Left cardiac atrium (tissue), 4 donors: ENCODE measurements around the gene RBM26. TPM values are rescaled to one million over a fixed set of nuclear protein-coding genes. Genes with fewer than 3 reads are reported as not detected.

ENCODE experiments used
- ATAC-seq, 2 donors: fragments of 200-7000 bp; cut with Tn5 transposase; one replicate each; pipeline ENCODE4 v1.9.1; 2020; ENCODE audit warnings: mild to moderate bottlenecking in 2 of 2, moderate library complexity in 2 of 2
- DNase-seq: peaks from one replicate; pipeline ENCODE4 v3.0.0-alpha.2; 2020
- intact Hi-C, 2 donors: fragments of 100-400 bp; cut with DNase I; formaldehyde crosslinking; loops; one replicate each; pipeline versions ENCODE4 v1.14.1 to v1.15.1; 2022 to 2023
- long read RNA-seq: library from polyadenylated mRNA; unstranded; transcript quantifications from one replicate; pipeline ENCODE4 v2.0.0, GENCODE V29; 2021
- total RNA-seq, 2 donors: library from RNA; stranded (reverse); fragmentation: NEBNext Ultra II Directional; extraction: Animal tissue kit (Norgen Biotek cat#: 25700); gene quantifications; one replicate each; pipeline ENCODE4 v1.2.1, GENCODE V29; 2021
- donor health status: DM: no; HTN: yes; CAD: no.
- donor health status: DM: no; HTN: yes; CAD: no; lungs with severe emphysema.
- donor health status: DM: yes; HTN: yes; CAD: no.
- donor health status: Dilated cardiomyopathy.

The RBM26 gene, protein sequence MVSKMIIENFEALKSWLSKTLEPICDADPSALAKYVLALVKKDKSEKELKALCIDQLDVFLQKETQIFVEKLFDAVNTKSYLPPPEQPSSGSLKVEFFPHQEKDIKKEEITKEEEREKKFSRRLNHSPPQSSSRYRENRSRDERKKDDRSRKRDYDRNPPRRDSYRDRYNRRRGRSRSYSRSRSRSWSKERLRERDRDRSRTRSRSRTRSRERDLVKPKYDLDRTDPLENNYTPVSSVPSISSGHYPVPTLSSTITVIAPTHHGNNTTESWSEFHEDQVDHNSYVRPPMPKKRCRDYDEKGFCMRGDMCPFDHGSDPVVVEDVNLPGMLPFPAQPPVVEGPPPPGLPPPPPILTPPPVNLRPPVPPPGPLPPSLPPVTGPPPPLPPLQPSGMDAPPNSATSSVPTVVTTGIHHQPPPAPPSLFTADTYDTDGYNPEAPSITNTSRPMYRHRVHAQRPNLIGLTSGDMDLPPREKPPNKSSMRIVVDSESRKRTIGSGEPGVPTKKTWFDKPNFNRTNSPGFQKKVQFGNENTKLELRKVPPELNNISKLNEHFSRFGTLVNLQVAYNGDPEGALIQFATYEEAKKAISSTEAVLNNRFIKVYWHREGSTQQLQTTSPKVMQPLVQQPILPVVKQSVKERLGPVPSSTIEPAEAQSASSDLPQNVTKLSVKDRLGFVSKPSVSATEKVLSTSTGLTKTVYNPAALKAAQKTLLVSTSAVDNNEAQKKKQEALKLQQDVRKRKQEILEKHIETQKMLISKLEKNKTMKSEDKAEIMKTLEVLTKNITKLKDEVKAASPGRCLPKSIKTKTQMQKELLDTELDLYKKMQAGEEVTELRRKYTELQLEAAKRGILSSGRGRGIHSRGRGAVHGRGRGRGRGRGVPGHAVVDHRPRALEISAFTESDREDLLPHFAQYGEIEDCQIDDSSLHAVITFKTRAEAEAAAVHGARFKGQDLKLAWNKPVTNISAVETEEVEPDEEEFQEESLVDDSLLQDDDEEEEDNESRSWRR
- total RNA-seq, result 10 to 100 TPM; 19.9 to 26.2 TPM
- long read RNA-seq, partial matches to known transcripts, result 1 of 6 reads
- long read RNA-seq, other reads (novel, unspliced or antisense), result 5 of 6 reads

- peak; percentile 94 to 96 for ATAC-seq
- intact Hi-C loops, result no loop called here
- peak; percentile 94 for DNase-seq
These were observed at the start of gene RBM26 for GRCh38 chr13:79405831-79406596. RBM26 (minus strand) TSS chr13:79406255; CDS start chr13:79405774, 481 bp downstream.

DNA sequence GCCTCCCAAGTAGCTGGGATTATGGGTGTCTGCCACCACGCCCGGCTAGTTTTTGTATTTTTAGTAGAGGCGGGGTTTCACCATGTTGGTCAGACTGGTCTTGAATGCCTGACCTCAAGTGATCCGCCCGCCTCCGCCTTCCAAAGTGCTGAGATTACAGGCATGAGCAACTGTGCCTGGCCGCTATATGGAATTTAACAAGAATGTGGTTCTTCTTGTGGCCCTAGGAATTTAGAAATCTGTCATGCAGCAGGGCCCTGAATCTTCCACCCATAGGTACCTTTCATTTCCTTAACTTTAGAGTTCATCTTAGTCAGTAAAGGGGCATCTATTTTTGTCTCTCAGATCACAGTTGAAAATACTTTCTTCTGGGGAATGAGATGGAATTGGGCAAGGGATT, 49.3 kb upstream of the RBM26 start:
- DNase-seq, result no peak
- intact Hi-C loops, result no loop called here
- no peak for ATAC-seq

GRCh38 chr13:79452239-79452913, 46.3 kb upstream of the RBM26 start:
- no peak for ATAC-seq
- intact Hi-C loops, result no loop called here
- DNase-seq, result no peak

GRCh38 chr13:79451500-79451962, 45.5 kb upstream of the RBM26 start:
- intact Hi-C loops, result no loop called here
- DNase-seq (no peak), ATAC-seq (peak in 1 of 2 donors; percentile 85)

DNA sequence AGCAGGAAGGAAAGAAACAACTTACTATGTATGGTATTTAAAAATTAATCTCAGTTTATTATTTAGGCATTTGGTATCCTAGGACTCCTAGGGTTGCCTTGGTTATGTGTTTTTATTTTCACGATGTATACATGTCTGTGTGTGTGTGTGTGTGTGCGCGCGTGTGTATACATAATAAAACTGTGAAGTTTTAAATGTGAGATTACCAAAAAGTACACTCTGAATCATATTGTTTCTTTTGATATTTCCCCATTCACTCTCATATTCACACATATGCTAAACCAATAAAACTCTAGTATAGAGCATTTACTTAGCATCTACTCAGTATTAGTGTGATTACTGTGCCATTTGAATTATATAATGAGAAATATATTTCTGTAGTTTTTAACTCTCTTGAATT, 44.1 kb upstream of the RBM26 start:
- no peak for ATAC-seq
- no peak for DNase-seq

GRCh38 chr13:79448413-79448812, 42.4 kb upstream of the RBM26 start:
- DNase-seq (no peak), ATAC-seq (no peak)
- intact Hi-C loops, result no loop called here

More for the DNA sequence above, 44.1 kb upstream of the RBM26 start:
- intact Hi-C loops, result no loop called here

- intact Hi-C loops, result no loop called here
- DNase-seq, result no peak
- no peak for ATAC-seq
These were observed 41.7 kb upstream of the RBM26 start for GRCh38 chr13:79447741-79448140.

DNA sequence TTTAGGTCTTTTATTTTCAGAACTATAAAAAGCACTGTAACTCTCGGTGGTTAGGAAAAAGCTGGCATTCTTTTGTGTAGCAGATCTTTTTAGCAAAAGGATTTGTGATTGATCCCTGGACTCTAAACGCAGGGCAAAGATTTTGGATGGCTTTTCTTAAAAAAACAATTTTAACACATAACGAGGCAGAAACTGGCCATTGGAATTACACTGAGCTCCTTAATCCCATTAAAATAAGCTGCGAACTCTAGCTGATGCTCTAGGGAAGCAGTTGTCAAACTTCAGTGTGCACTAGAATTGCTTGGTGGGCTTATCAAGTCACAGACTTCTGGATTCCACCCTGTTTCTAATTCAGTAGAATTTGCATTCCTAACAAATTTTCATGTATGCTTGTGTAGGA, 41.1 kb upstream of the RBM26 start:
- ATAC-seq (no peak), DNase-seq (no peak)
- intact Hi-C loops, result no loop called here

- DNase-seq, result no peak
- ATAC-seq, result no peak
- intact Hi-C loops, result no loop called here
These were observed 40.1 kb upstream of the RBM26 start for GRCh38 chr13:79445968-79446645.

GRCh38 chr13:79442706-79443105, 36.7 kb upstream of the RBM26 start:
- DNase-seq, result no peak
- intact Hi-C loops, result loop anchor here in 1 of 2 donors (5.0 kb wide), 1 partner anchor 35 kb away; no protein-coding TSS in a partner anchor

GRCh38 chr13:79442221-79442620, 36.2 kb upstream of the RBM26 start:
- intact Hi-C loops, result loop anchor here in 1 of 2 donors (5.0 kb wide), 1 partner anchor 35 kb away; no protein-coding TSS in a partner anchor
- DNase-seq, result no peak
- ATAC-seq, result no peak

More at GRCh38 chr13:79442706-79443105, 36.7 kb upstream of the RBM26 start:
- ATAC-seq, result no peak

DNA sequence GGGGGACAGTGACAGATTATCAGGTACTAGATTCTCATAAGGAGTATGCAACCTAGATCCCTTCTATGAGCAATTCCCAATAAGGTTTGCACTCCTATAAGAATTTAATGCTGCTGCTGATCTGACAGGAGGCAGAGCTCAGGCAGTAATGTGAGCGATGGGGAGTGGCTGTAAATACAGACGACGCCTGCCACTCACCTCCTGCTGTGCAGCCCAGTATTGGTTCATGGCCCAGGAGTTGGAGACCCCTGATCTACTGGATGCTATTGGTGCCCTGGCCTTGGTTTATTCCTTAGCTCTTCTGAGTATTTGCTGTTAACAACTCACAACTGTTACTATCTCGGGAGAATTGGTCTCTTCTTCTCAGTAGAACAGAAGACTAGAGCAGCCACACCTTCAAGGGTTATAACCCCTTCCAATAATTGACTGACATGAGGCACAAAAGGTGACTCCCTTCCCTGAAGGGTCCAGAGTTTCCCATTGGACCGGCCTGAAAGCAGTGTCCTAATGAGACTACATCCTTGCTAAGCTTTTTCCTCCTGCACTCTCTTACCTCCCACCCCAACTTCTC, 35.0 kb upstream of the RBM26 start:
- DNase-seq (no peak), ATAC-seq (no peak)
- intact Hi-C loops, result loop anchor here in 1 of 2 donors (5.0 kb wide), 1 partner anchor 36 kb away; no protein-coding TSS in a partner anchor

GRCh38 chr13:79439275-79439674, 33.2 kb upstream of the RBM26 start:
- intact Hi-C loops, result no loop called here
- DNase-seq (no peak), ATAC-seq (no peak)

GRCh38 chr13:79435561-79435990, 29.5 kb upstream of the RBM26 start:
- no peak for ATAC-seq
- intact Hi-C loops, result no loop called here

DNA sequence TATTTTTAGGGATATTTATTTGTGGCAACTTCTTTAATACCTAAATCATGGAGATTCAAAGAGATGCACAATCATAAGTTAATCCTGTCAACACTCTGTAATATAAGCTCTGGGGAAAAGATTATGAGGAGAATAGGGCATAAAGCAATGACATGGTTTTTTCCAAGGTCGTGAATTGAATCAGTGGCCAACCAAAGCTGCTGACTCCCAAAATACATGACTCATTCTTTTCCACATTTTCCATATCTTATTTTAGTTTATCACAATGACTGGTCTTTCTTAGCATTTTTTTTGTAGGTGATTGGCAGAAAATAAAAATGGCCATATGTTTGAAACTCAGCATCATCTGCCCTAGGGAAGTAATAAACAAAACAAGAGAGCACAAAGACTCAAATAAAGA, 28.5 kb upstream of the RBM26 start:
- intact Hi-C loops, result no loop called here
- ATAC-seq, result no peak

More at GRCh38 chr13:79435561-79435990, 29.5 kb upstream of the RBM26 start:
- no peak for DNase-seq

GRCh38 chr13:79432992-79433391, 26.9 kb upstream of the RBM26 start:
- no peak for ATAC-seq
- DNase-seq, result no peak
- intact Hi-C loops, result no loop called here

More for the DNA sequence above, 28.5 kb upstream of the RBM26 start:
- DNase-seq, result no peak

DNA sequence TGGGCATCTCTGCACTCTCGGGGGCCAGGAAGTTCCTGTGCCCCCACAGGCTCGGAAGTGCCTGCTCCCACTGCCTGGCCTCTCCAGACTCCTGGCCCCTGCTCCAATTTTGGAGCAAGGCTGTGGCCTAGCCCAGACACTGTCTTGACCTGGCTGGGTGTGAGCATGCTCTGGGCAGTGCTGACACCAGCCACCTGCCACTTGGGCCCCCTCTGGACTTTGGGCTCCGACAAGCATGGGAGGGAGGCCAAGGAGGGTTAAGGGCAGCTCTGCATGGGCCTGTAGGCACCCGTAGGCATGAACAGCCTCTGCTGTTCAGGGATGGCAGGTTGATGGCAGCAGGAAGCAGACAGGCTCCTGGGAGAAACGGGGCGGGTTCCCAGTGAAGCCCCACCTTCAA, 26.0 kb upstream of the RBM26 start:
- intact Hi-C loops, result no loop called here
- no peak for DNase-seq
- no peak for ATAC-seq
